Measurements from ENCODE around the gene IPO13. TPM values are rescaled to one million over a fixed set of nuclear protein-coding genes. Genes with fewer than 3 reads are reported as not detected.

The IPO13 gene
- total RNA-seq, 2 donors from 2014 or later, result 22.2 to 34.3 TPM

GRCh38 chr1:43994794-43995790, 48.3 kb downstream of the IPO13 start:
- Histone ChIP-seq H3K36me3 (no peaks in the 10 kb centered on the region), H3K27ac (no peak overlapping the region), H3K4me3 (no peak overlapping the region), H3K4me1 (ENCODE audit: control insufficient read depth in 1 of 2, low read depth in 2 of 2) (peaks cover 13 to 36% of the 10 kb centered on the region in 2 donors), H3K9me3 (no peaks in the 10 kb centered on the region), H3K27me3 (replicated peaks; ENCODE audit: insufficient read depth) (no peaks in the 10 kb centered on the region)
- ATAC-seq (ENCODE audit: insufficient number of reproducible peaks, low FRiP score, low read depth) (no peak), DNase-seq (ENCODE audit: low spot score) (no peak)
- TF ChIP-seq CTCF (IDR thresholded peaks at IDR 0.05), result no peak

- Histone ChIP-seq H3K36me3 (peaks cover 3% of the 10 kb centered on the region), H3K27me3 (replicated peaks; ENCODE audit: insufficient read depth) (no peaks in the 10 kb centered on the region), H3K27ac (peak overlapping the region; percentile 24 to 38), H3K9me3 (no peaks in the 10 kb centered on the region), H3K4me1 (ENCODE audit: control insufficient read depth in 1 of 2, low read depth in 2 of 2) (peaks cover 8 to 27% of the 10 kb centered on the region in 2 donors), H3K4me3 (no peak overlapping the region)
- TF ChIP-seq CTCF (IDR thresholded peaks at IDR 0.05), result no peak
- no peak for DNase-seq (ENCODE audit: low spot score)
- ATAC-seq (ENCODE audit: insufficient number of reproducible peaks, low FRiP score, low read depth), result no peak
Measured at GRCh38 chr1:43995984-43996732, 49.4 kb downstream of the IPO13 start.

GRCh38 chr1:43996733-43997115, 50.0 kb downstream of the IPO13 start:
- Histone ChIP-seq H3K27me3 (replicated peaks; ENCODE audit: insufficient read depth) (no peaks in the 10 kb centered on the region), H3K36me3 (peaks cover 8% of the 10 kb centered on the region), H3K27ac (peak overlapping the region; percentile 24 to 38), H3K9me3 (no peaks in the 10 kb centered on the region), H3K4me3 (no peak overlapping the region), H3K4me1 (ENCODE audit: control insufficient read depth in 1 of 2, low read depth in 2 of 2) (peaks cover 8 to 26% of the 10 kb centered on the region in 2 donors)
- no peak for TF ChIP-seq CTCF (IDR thresholded peaks at IDR 0.05)
- no peak for ATAC-seq (ENCODE audit: insufficient number of reproducible peaks, low FRiP score, low read depth)
- DNase-seq (ENCODE audit: low spot score), result no peak

- Histone ChIP-seq H3K4me3 (no peak overlapping the region), H3K27me3 (replicated peaks; ENCODE audit: insufficient read depth) (no peaks in the 10 kb centered on the region), H3K27ac (no peak overlapping the region), H3K4me1 (ENCODE audit: control insufficient read depth in 1 of 2, low read depth in 2 of 2) (peaks cover 5 to 19% of the 10 kb centered on the region in 2 donors), H3K36me3 (peaks cover 13% of the 10 kb centered on the region), H3K9me3 (no peaks in the 10 kb centered on the region)
- TF ChIP-seq CTCF (IDR thresholded peaks at IDR 0.05), result no peak
- ATAC-seq (ENCODE audit: insufficient number of reproducible peaks, low FRiP score, low read depth) (no peak), DNase-seq (ENCODE audit: low spot score) (no peak)
Measured at GRCh38 chr1:43997295-43997999, 50.7 kb downstream of the IPO13 start.
